ENCODE data around the gene CAPSL. TPM values are rescaled to one million over a fixed set of nuclear protein-coding genes. Genes with fewer than 3 reads are reported as not detected.
"Not testable (repeated sequence)": the region's sequence is repeated elsewhere in the genome, so short reads cannot be mapped to it uniquely, and the experiment has no call there.

CAPSL gene
- total and polyA plus RNA-seq, 2 experiments from 2014 or later: 0.66 TPM; not detected in 1

- Histone ChIP-seq H3K4me3 (no peak overlapping the region), H3K27me3 (no peaks in the 10 kb centered on the region), H3K9me3 (ENCODE audit: low read depth) (no peaks in the 10 kb centered on the region), H3K36me3 (replicated peaks; ENCODE audit: insufficient read depth, low read depth) (no peaks in the 10 kb centered on the region), H3K4me2 (no peak overlapping the region), H3K9me2 (replicated peaks; ENCODE audit: insufficient read depth) (no peaks in the 10 kb centered on the region), H2AFZ (no peak overlapping the region), H3K79me2 (no peaks in the 10 kb centered on the region), H3K27ac (no peak overlapping the region), H3K4me1 (ENCODE audit: insufficient read depth) (no peaks in the 10 kb centered on the region), H4K20me1 (ENCODE audit: insufficient read depth, poor library complexity, severe bottlenecking) (no peaks in the 10 kb centered on the region)
- no peak for DNase-seq (ENCODE audit: low spot score)
- TF ChIP-seq, protein P1, sequence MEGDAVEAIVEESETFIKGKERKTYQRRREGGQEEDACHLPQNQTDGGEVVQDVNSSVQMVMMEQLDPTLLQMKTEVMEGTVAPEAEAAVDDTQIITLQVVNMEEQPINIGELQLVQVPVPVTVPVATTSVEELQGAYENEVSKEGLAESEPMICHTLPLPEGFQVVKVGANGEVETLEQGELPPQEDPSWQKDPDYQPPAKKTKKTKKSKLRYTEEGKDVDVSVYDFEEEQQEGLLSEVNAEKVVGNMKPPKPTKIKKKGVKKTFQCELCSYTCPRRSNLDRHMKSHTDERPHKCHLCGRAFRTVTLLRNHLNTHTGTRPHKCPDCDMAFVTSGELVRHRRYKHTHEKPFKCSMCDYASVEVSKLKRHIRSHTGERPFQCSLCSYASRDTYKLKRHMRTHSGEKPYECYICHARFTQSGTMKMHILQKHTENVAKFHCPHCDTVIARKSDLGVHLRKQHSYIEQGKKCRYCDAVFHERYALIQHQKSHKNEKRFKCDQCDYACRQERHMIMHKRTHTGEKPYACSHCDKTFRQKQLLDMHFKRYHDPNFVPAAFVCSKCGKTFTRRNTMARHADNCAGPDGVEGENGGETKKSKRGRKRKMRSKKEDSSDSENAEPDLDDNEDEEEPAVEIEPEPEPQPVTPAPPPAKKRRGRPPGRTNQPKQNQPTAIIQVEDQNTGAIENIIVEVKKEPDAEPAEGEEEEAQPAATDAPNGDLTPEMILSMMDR (IDR thresholded peaks at IDR 0.05; ENCODE audit: poor library complexity): no peak
- TF ChIP-seq EZH2 (IDR thresholded peaks at IDR 0.05; ENCODE audit: borderline replicate concordance) (no peak), EZH2phosphoT487 (IDR thresholded peaks at IDR 0.05; ENCODE audit: low read depth, severe bottlenecking, unreplicated experiment) (no peak)
- WGBS (ENCODE audit: low lambda C conversion rate, missing lambda C conversion rate): 68% methylated on average over 3 of the region's 3 CpGs
Measured at GRCh38 chr5:35859101-35859661, 79.2 kb downstream of the CAPSL start.

DNA sequence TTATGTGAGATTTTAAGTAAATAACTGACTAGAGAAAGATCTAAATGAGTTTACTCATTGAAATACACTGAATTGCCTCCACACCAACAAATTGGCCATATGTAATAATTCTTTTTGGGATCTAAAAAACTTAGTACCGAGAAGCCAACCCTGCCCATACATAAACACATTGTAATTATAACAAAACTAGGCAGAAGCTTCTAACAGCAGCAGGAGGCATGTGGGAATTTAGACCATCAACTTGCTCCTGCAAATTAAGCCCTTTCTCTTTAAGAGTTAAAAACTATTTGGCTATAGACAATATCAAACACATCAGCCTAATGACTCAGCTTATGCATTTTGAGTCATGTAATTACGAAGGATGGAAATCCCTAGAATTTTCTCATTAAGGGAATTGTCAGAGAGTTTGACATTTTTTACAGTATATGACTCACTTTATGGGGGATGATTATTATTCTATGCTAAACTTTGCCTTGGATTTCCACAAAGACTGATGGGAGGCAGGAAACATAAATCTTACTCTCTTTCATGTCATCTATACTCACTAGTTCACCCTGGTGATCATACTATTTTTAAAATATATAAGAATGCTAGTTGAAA, 80.7 kb downstream of the CAPSL start:
- H3K27me3 ChIP-seq: no peaks in the 10 kb centered on the region
- H3K79me2 ChIP-seq: no peaks in the 10 kb centered on the region
- no peaks in the 10 kb centered on the region for H4K20me1 ChIP-seq (ENCODE audit: insufficient read depth, poor library complexity, severe bottlenecking)
- H3K4me1 ChIP-seq (ENCODE audit: insufficient read depth): no peaks in the 10 kb centered on the region
- no peak overlapping the region for H3K4me3 ChIP-seq
- no peaks in the 10 kb centered on the region for H3K9me3 ChIP-seq (ENCODE audit: low read depth)
- WGBS (ENCODE audit: low lambda C conversion rate, missing lambda C conversion rate): 64% methylated on average over 2 of the region's 2 CpGs
- H3K36me3 ChIP-seq (replicated peaks; ENCODE audit: insufficient read depth, low read depth): no peaks in the 10 kb centered on the region
- DNase-seq (ENCODE audit: low spot score): no peak
- H3K4me2 ChIP-seq: no peak overlapping the region
- H3K9me2 ChIP-seq (replicated peaks; ENCODE audit: insufficient read depth): no peaks in the 10 kb centered on the region
- TF ChIP-seq EZH2 (IDR thresholded peaks at IDR 0.05; ENCODE audit: borderline replicate concordance) (no peak), EZH2phosphoT487 (IDR thresholded peaks at IDR 0.05; ENCODE audit: low read depth, severe bottlenecking, unreplicated experiment) (no peak)
- TF ChIP-seq, protein P1 (IDR thresholded peaks at IDR 0.05; ENCODE audit: poor library complexity): no peak
- no peak overlapping the region for H2AFZ ChIP-seq
- no peak overlapping the region for H3K27ac ChIP-seq

DNA sequence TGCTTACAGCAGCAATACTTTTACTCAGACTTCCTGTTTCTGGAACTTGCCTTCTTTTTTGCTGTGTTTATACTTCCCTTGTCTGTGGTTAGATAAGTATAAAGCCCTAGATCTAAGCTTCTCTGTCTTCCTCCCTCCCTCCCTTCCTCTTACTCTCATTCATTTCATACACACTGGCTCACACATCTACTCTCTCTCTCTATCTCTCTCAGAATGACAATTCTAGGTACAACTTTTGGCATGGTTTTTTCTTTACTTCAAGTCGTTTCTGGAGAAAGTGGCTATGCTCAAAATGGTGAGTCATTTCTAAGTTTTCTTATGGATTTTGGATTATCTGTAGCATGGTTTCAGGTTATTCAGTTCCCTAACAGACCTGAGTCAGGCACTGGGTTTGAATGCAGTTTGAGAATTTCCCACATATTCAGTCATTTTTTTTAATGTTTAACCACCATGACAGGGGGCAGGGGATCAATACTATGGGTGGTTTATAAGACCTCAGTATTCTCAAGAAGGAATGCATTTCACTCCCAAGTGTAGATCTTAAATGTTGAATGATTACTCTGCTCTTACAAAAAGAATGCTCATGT, 81.6 kb downstream of the CAPSL start, which contains the start of gene IL7R:
Gene IL7R, plus strand, starts transcription at position 127 of the 587 bp plus-strand sequence. Its CDS starts 87 bp downstream, at position 214.
- no peaks in the 10 kb centered on the region for H3K27me3 ChIP-seq
- no peak within 1 kb of the TSS for H3K4me3 ChIP-seq
- H3K9me3 ChIP-seq (ENCODE audit: low read depth): no peaks in the 10 kb centered on the region
- H4K20me1 ChIP-seq (ENCODE audit: insufficient read depth, poor library complexity, severe bottlenecking): no peaks in the 10 kb centered on the region
- no peaks in the 10 kb centered on the region for H3K79me2 ChIP-seq
- no peak within 1 kb of the TSS for H2AFZ ChIP-seq
- TF ChIP-seq, protein P1 (IDR thresholded peaks at IDR 0.05; ENCODE audit: poor library complexity): no peak
- TF ChIP-seq EZH2 (IDR thresholded peaks at IDR 0.05; ENCODE audit: borderline replicate concordance): no peak
- no peak for TF ChIP-seq EZH2phosphoT487 (IDR thresholded peaks at IDR 0.05; ENCODE audit: low read depth, severe bottlenecking, unreplicated experiment)
- no peaks in the 10 kb centered on the region for H3K36me3 ChIP-seq (replicated peaks; ENCODE audit: insufficient read depth, low read depth)
- WGBS (ENCODE audit: low lambda C conversion rate, missing lambda C conversion rate): 38% methylated on average over 1 of the region's 1 CpG
- no peaks in the 10 kb centered on the region for H3K4me1 ChIP-seq (ENCODE audit: insufficient read depth)
- H3K4me2 ChIP-seq: no peak within 1 kb of the TSS
- no peak within 1 kb of the TSS for H3K27ac ChIP-seq
- H3K9me2 ChIP-seq (replicated peaks; ENCODE audit: insufficient read depth): no peaks in the 10 kb centered on the region
- DNase-seq (ENCODE audit: low spot score): no peak

- not testable (repeated sequence) for H3K4me2 ChIP-seq; H3K9me2 ChIP-seq (replicated peaks; ENCODE audit: insufficient read depth); H3K27me3 ChIP-seq; H3K4me1 ChIP-seq (ENCODE audit: insufficient read depth); H3K27ac ChIP-seq; H4K20me1 ChIP-seq (ENCODE audit: insufficient read depth, poor library complexity, severe bottlenecking); H2AFZ ChIP-seq; H3K36me3 ChIP-seq (replicated peaks; ENCODE audit: insufficient read depth, low read depth); H3K79me2 ChIP-seq; DNase-seq (ENCODE audit: low spot score); H3K4me3 ChIP-seq; H3K9me3 ChIP-seq (ENCODE audit: low read depth)
- WGBS (ENCODE audit: low lambda C conversion rate, missing lambda C conversion rate): 97% methylated on average over 5 of the region's 5 CpGs
Measured at GRCh38 chr5:35856186-35856764, 82.1 kb downstream of the CAPSL start.
